IMR-90 (cell line): ENCODE measurements around the gene HOXA10. TPM values are rescaled to one million over a fixed set of nuclear protein-coding genes. Genes with fewer than 3 reads are reported as not detected.

ENCODE experiments used
- ATAC-seq: fragments of 200-7000 bp; cut with Tn5 transposase; 2 replicates; pipeline ENCODE4 v1.9.1; 2020; ENCODE audit warnings: low read depth, mild to moderate bottlenecking, moderate library complexity
- BruUV-seq: library from RNA; stranded (reverse); fragments of 400-500 nt; replicated peaks from 2 replicates; lab custom pipeline; 2021; lab: Mats Ljungman, UMichigan
- CTCF ChIA-PET: fragments of 300-600 bp; formaldehyde crosslinking; extraction: SDS; loops from one replicate; lab custom pipeline; 2021; ENCODE audit warnings: antibody characterized with exemption; lab: Yijun Ruan, JAX
- POLR2A ChIA-PET: fragments of 300-600 bp; sonication (Branson Sonifier 250); formaldehyde crosslinking; loops from one replicate; lab custom pipeline; 2022; ENCODE audit warnings: antibody characterized with exemption; ENCODE audit not compliant: unreplicated experiment; lab: Charles Lee
- DNase-seq: peaks from one replicate; pipeline ENCODE4 v3.0.0; 2013
- H2AFZ ChIP-seq: replicated peaks from 2 replicates; pipeline ENCODE3; 2013; ENCODE audit warnings: low read length, mild to moderate bottlenecking; ENCODE audit not compliant: poor library complexity
- H2AK5ac ChIP-seq: 2 replicates; pipeline ENCODE4 v1.6.1; 2013; ENCODE audit warnings: low read depth, low read length, inconsistent platforms
- H2AK9ac ChIP-seq: replicated peaks from 2 replicates; pipeline ENCODE3; 2013; ENCODE audit warnings: mild to moderate bottlenecking, low read depth, low read length, moderate library complexity; ENCODE audit not compliant: poor library complexity
- H2BK120ac ChIP-seq: 2 replicates; pipeline ENCODE4 v1.6.1; 2013; ENCODE audit warnings: low read depth, low read length, inconsistent platforms
- H2BK15ac ChIP-seq: 3 replicates; pipeline ENCODE4 v1.6.1; 2013; ENCODE audit warnings: low read depth, low read length, inconsistent platforms
- H2BK20ac ChIP-seq: 2 replicates; pipeline ENCODE4 v1.6.1; 2013; ENCODE audit warnings: low read depth, mild to moderate bottlenecking, inconsistent platforms, low read length, moderate library complexity
- H2BK5ac ChIP-seq: 2 replicates; pipeline ENCODE4 v1.6.1; 2013; ENCODE audit warnings: mild to moderate bottlenecking, low read depth, low read length, inconsistent platforms; ENCODE audit not compliant: poor library complexity, severe bottlenecking
- H3K14ac ChIP-seq: replicated peaks from 2 replicates; pipeline ENCODE4 v1.6.1; 2013; ENCODE audit warnings: low read depth, low read length, inconsistent platforms
- H3K18ac ChIP-seq: 2 replicates; pipeline ENCODE4 v1.6.1; 2013; ENCODE audit warnings: low read depth, low read length, control low read depth
- H3K23ac ChIP-seq: 2 replicates; pipeline ENCODE4 v1.6.1; 2013; ENCODE audit warnings: low read depth, low read length, inconsistent platforms
- H3K27ac ChIP-seq: 2 replicates; pipeline ENCODE4 v1.5.1; 2013; ENCODE audit warnings: mild to moderate bottlenecking, control low read depth, low read length; ENCODE audit not compliant: insufficient read depth
- H3K27me3 ChIP-seq: 2 replicates; pipeline ENCODE4 v1.6.1; 2013; ENCODE audit warnings: low read length; ENCODE audit not compliant: control insufficient read depth, insufficient read depth
- H3K36me3 ChIP-seq: 2 replicates; pipeline ENCODE4 v1.6.1; 2013; ENCODE audit warnings: low read length, mixed read lengths; ENCODE audit not compliant: control insufficient read depth, insufficient read depth
- H3K4ac ChIP-seq: 2 replicates; pipeline ENCODE4 v1.6.1; 2013; ENCODE audit warnings: low read depth, low read length, inconsistent platforms
- H3K4me1 ChIP-seq: 2 replicates; pipeline ENCODE4 v1.6.1; 2013; ENCODE audit warnings: low read length, mixed read lengths; ENCODE audit not compliant: control insufficient read depth, insufficient read depth
- H3K4me2 ChIP-seq: 2 replicates; pipeline ENCODE4 v1.6.1; 2013; ENCODE audit warnings: low read depth, mild to moderate bottlenecking, control low read depth, low read length, moderate library complexity
- H3K4me3 ChIP-seq: 2 replicates; pipeline ENCODE4 v1.5.1; 2013; ENCODE audit warnings: low read depth, mild to moderate bottlenecking, control low read depth, low read length, moderate library complexity; ENCODE audit not compliant: insufficient read depth
- H3K56ac ChIP-seq: 2 replicates; pipeline ENCODE4 v1.6.1; 2013; ENCODE audit warnings: low read length, inconsistent platforms; ENCODE audit not compliant: insufficient read depth; ENCODE audit errors: extremely low read depth
- H3K79me1 ChIP-seq, 2 experiments: 2 replicates each; pipeline ENCODE4 v1.6.1; 2013; ENCODE audit warnings: low read length in 2 of 2, inconsistent platforms in 1 of 2, low read depth in 1 of 2
- H3K9ac ChIP-seq: 2 replicates; pipeline ENCODE4 v1.6.1; 2013; ENCODE audit warnings: low read depth, low read length, control low read depth
- H3K9me1 ChIP-seq: 2 replicates; pipeline ENCODE4 v1.6.1; 2013; ENCODE audit warnings: low read length, inconsistent platforms; ENCODE audit not compliant: insufficient read depth
- H3K9me3 ChIP-seq: 2 replicates; pipeline ENCODE4 v1.6.1; 2013; ENCODE audit warnings: low read length; ENCODE audit not compliant: control insufficient read depth, insufficient read depth
- H4K20me1 ChIP-seq: 2 replicates; pipeline ENCODE4 v1.6.1; 2013; ENCODE audit warnings: low read length, inconsistent platforms; ENCODE audit not compliant: insufficient read depth
- H4K5ac ChIP-seq: 2 replicates; pipeline ENCODE4 v1.6.1; 2013; ENCODE audit warnings: mild to moderate bottlenecking, low read depth, low read length, control low read depth
- H4K8ac ChIP-seq, 2 experiments: 2 replicates each; pipeline ENCODE4 v1.6.1; 2013; ENCODE audit warnings: low read depth in 2 of 2, low read length in 2 of 2, control low read depth in 1 of 2, inconsistent platforms in 1 of 2
- H4K91ac ChIP-seq: 2 replicates; pipeline ENCODE4 v1.6.1; 2013; ENCODE audit warnings: low read depth, low read length, inconsistent platforms; ENCODE audit not compliant: insufficient read depth
- CEBPB ChIP-seq: IDR thresholded peaks from 2 replicates; pipeline ENCODE4 v1.6.1; 2012; ENCODE audit warnings: low read depth, low read length, improper control_type of control experiment
- CHD1 ChIP-seq: IDR thresholded peaks from 2 replicates; pipeline ENCODE4 v1.6.1; 2012; ENCODE audit warnings: low read depth, low read length, improper control_type of control experiment
- FOS ChIP-seq: fragments of 150-350 bp; IDR thresholded peaks from 2 replicates; pipeline ENCODE4 v1.6.1; 2016; ENCODE audit warnings: low read depth, low read length
- MAFK ChIP-seq: IDR thresholded peaks from 2 replicates; pipeline ENCODE4 v1.6.1; 2012; ENCODE audit warnings: low read depth, low read length, improper control_type of control experiment
- MAZ ChIP-seq: IDR thresholded peaks from 2 replicates; pipeline ENCODE4 v1.6.1; 2012; ENCODE audit warnings: low read depth, mild to moderate bottlenecking, low read length, improper control_type of control experiment, moderate library complexity, borderline replicate concordance
- MXI1 ChIP-seq: IDR thresholded peaks from 2 replicates; pipeline ENCODE4 v1.6.1; 2012; ENCODE audit warnings: low read depth, mild to moderate bottlenecking, low read length, moderate library complexity, borderline replicate concordance
- NFE2L2 ChIP-seq: fragments of 150-350 bp; IDR thresholded peaks from 2 replicates; pipeline ENCODE4 v1.6.1; 2016; ENCODE audit warnings: low read depth, mild to moderate bottlenecking, low read length
- POLR2A ChIP-seq: IDR thresholded peaks from 2 replicates; pipeline ENCODE4 v1.6.1; 2012; ENCODE audit warnings: mild to moderate bottlenecking, low read depth, low read length
- RAD21 ChIP-seq: IDR thresholded peaks from 2 replicates; pipeline ENCODE4 v1.6.1; 2012; ENCODE audit warnings: low read length, improper control_type of control experiment
- RCOR1 ChIP-seq: IDR thresholded peaks from 2 replicates; pipeline ENCODE4 v1.6.1; 2012; ENCODE audit warnings: mild to moderate bottlenecking, low read length, improper control_type of control experiment; ENCODE audit not compliant: insufficient replicate concordance
- RFX5 ChIP-seq: IDR thresholded peaks from 2 replicates; pipeline ENCODE4 v1.8.0; 2012; ENCODE audit warnings: low read depth, mild to moderate bottlenecking, low read length, moderate library complexity
- SMC3 ChIP-seq: fragments of 150-350 bp; IDR thresholded peaks from 2 replicates; pipeline ENCODE4 v1.6.1; 2016; ENCODE audit warnings: low read depth, mild to moderate bottlenecking, antibody characterized with exemption, low read length, moderate library complexity
- WGBS, 2 experiments: methylation state at CpG; one replicate each; pipeline versions ENCODE4 v1.1.5 to v1.1.7; 2013; ENCODE audit warnings: missing lambda C conversion rate in 2 of 2; ENCODE audit not compliant: insufficient read length in 1 of 2; ENCODE audit errors: extremely low coverage in 2 of 2; 5-methylcytosine and 5-hydroxymethylcytosine counted together
- dilution Hi-C: fragments of 300-500 bp; cut with HindIII; formaldehyde crosslinking; loops from one replicate; pipeline ENCODE4 v1.14.3; 2018; ENCODE audit warnings: low sequenced_read_pairs; ENCODE audit not compliant: unreplicated experiment
- in situ Hi-C: fragments of 300-500 bp; cut with MboI; formaldehyde crosslinking; loops from 3 replicates; pipeline ENCODE4 v1.14.3; 2019; ENCODE audit warnings: low sequenced_read_pairs, inconsistent platforms, mixed read lengths
- intact Hi-C: fragments of 100-400 bp; cut with micrococcal nuclease; formaldehyde crosslinking; loops from 2 replicates; pipeline ENCODE4 v1.10.0; 2022
- polyA plus RNA-seq, 3 experiments: library from polyadenylated mRNA; depleted of rRNA; stranded (reverse); fragments of >200 nt; gene quantifications; 2 replicates each; pipeline ENCODE4 v1.2.3, GENCODE V29; 2012; ENCODE audit warnings: low replicate concordance in 1 of 3
- total RNA-seq: library from RNA; depleted of rRNA; stranded (reverse); fragments of >200 nt; gene quantifications from 2 replicates; pipeline ENCODE4 v1.2.3, GENCODE V29; 2012
- TF ChIP-seq, protein P1 (sequence below): conservative IDR thresholded peaks from 2 replicates; pipeline ENCODE4 v1.5.1; 2012; ENCODE audit warnings: mild to moderate bottlenecking, low read depth, low read length, improper control_type of control experiment
- TF ChIP-seq, protein P2 (sequence below): fragments of 150-350 bp; IDR thresholded peaks from 2 replicates; pipeline ENCODE4 v1.6.1; 2017; ENCODE audit warnings: mild to moderate bottlenecking, antibody characterized with exemption, low read length, low read depth
- TF ChIP-seq, protein P3 (sequence below): fragments of 150-350 bp; IDR thresholded peaks from 2 replicates; pipeline ENCODE4 v1.6.1; 2016; ENCODE audit warnings: low read depth, mild to moderate bottlenecking, low read length, moderate library complexity, borderline replicate concordance

Gene HOXA10
- total and polyA plus RNA-seq, 2 of the 4 experiments (the other 2 are of a cell fraction) = 0.10 to 0.18 TPM

DNA sequence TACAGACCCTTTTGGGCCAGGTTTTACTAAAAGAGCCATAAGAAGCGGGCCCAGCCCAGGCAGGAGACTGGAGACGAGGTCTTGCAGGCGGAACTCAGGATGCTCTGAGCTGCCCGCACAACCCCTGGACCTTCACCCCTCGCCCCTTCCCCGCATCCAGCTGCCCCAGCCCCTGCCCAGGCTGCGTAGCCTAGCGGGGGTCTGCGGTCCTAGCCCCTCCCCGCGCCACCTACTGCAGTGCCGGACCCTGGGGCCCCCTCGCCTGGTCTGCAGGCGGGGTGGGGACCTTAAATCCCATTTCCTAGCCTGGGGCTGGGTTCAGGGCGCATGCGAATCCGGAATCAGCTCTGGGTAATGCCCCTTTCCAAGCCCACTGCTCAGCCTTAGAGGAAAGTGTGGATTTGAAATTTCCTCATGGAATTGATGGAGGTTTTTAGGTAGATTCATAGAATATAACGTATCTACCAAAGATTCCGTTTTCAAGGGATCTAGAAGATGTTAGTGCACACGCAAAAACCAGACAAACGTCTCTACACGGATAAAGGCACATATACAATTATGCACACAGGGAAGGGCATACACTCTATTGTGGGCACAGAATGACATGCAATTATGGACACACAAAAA lies 21.2 kb downstream of the HOXA10 start:
- no peak overlapping the region for H3K4me3 ChIP-seq
- 60% methylated on average over 5 of the region's 22 CpGs; no CpG with 5 or more reads in 1 of the 2 experiments for WGBS, 2 experiments
- peak overlapping the region; percentile 15; the same call in 1 of the 2 replicates for H3K4ac ChIP-seq
- H3K18ac ChIP-seq = peak overlapping the region; percentile 31; the same call in 1 of the 2 replicates
- H2AK5ac ChIP-seq = no peak overlapping the region
- TF ChIP-seq, protein P1, sequence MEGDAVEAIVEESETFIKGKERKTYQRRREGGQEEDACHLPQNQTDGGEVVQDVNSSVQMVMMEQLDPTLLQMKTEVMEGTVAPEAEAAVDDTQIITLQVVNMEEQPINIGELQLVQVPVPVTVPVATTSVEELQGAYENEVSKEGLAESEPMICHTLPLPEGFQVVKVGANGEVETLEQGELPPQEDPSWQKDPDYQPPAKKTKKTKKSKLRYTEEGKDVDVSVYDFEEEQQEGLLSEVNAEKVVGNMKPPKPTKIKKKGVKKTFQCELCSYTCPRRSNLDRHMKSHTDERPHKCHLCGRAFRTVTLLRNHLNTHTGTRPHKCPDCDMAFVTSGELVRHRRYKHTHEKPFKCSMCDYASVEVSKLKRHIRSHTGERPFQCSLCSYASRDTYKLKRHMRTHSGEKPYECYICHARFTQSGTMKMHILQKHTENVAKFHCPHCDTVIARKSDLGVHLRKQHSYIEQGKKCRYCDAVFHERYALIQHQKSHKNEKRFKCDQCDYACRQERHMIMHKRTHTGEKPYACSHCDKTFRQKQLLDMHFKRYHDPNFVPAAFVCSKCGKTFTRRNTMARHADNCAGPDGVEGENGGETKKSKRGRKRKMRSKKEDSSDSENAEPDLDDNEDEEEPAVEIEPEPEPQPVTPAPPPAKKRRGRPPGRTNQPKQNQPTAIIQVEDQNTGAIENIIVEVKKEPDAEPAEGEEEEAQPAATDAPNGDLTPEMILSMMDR = no peak
- TF ChIP-seq RAD21 (no peak), CEBPB (no peak), MXI1 (no peak), FOS (no peak), RFX5 (no peak), MAZ (no peak), CHD1 (no peak), SMC3 (no peak), NFE2L2 (no peak), RCOR1 (no peak), POLR2A (no peak), MAFK (no peak)
- TF ChIP-seq, protein P2, sequence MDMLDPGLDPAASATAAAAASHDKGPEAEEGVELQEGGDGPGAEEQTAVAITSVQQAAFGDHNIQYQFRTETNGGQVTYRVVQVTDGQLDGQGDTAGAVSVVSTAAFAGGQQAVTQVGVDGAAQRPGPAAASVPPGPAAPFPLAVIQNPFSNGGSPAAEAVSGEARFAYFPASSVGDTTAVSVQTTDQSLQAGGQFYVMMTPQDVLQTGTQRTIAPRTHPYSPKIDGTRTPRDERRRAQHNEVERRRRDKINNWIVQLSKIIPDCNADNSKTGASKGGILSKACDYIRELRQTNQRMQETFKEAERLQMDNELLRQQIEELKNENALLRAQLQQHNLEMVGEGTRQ = no peak
- TF ChIP-seq, protein P3, sequence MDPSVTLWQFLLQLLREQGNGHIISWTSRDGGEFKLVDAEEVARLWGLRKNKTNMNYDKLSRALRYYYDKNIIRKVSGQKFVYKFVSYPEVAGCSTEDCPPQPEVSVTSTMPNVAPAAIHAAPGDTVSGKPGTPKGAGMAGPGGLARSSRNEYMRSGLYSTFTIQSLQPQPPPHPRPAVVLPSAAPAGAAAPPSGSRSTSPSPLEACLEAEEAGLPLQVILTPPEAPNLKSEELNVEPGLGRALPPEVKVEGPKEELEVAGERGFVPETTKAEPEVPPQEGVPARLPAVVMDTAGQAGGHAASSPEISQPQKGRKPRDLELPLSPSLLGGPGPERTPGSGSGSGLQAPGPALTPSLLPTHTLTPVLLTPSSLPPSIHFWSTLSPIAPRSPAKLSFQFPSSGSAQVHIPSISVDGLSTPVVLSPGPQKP = no peak
- H2BK15ac ChIP-seq = no peak overlapping the region
- H3K36me3 ChIP-seq = no peaks in the 10 kb centered on the region
- H2BK20ac ChIP-seq = no peak overlapping the region
- peak overlapping the region; percentile 87 for H2AFZ ChIP-seq
- peak overlapping the region; percentile 87 for H3K4me2 ChIP-seq
- BruUV-seq = no TSS peak
- ChIA-PET CTCF (interaction anchor here (0.8 kb wide), 1 partner anchor 9 kb away, joined by 3 read pairs; no protein-coding TSS in a partner anchor), POLR2A (no interaction called here)
- no peak overlapping the region for H2AK9ac ChIP-seq
- no peak overlapping the region for H3K56ac ChIP-seq
- peak overlapping the region; percentile 18 for H2BK5ac ChIP-seq
- ATAC-seq = no peak
- dilution Hi-C loops = no loop called here
- peak overlapping the region; percentile 67; the same call in 1 of the 2 replicates for H4K5ac ChIP-seq
- peaks cover 8% of the 10 kb centered on the region; the same call in 1 of the 2 replicates for H3K4me1 ChIP-seq
- H3K9me1 ChIP-seq = peaks cover 3% of the 10 kb centered on the region; the same call in 1 of the 2 replicates
- peak overlapping the region; percentile 81 for H3K27ac ChIP-seq
- no peak overlapping the region for H3K23ac ChIP-seq
- peak overlapping the region; percentile 47 to 68; a peak in 2 of 4 replicates for H4K8ac ChIP-seq
- no peaks in the 10 kb centered on the region for H3K9me3 ChIP-seq
- no peak for DNase-seq
- in situ Hi-C loops = no loop called here
- 0 out of 4 replicates have a peak, but pooled peaks cover 0 to 19% of the 10 kb centered on the region in 2 experiments for H3K79me1 ChIP-seq
- intact Hi-C loops = no loop called here
- no peaks in the 10 kb centered on the region for H4K20me1 ChIP-seq
- peak overlapping the region; percentile 54; the same call in 1 of the 2 replicates for H3K9ac ChIP-seq
- H3K14ac ChIP-seq = no peak overlapping the region
- H3K27me3 ChIP-seq = no peaks in the 10 kb centered on the region
- peak overlapping the region; percentile 12; the same call in 1 of the 2 replicates for H4K91ac ChIP-seq
- H2BK120ac ChIP-seq = peak overlapping the region; percentile 2; the same call in 1 of the 2 replicates
